ENCODE measurements around the gene THG1L.

GRCh38 chr5:157756122-157756521 lies 24.9 kb downstream of the THG1L start:
- TF ChIP-seq SP1 (CRISPR knock-in tag; conservative IDR thresholded peaks at IDR 0.05) (no peak), USF1 (CRISPR knock-in tag; IDR thresholded peaks at IDR 0.05) (no peak), FOXP1 (CRISPR knock-in tag; IDR thresholded peaks at IDR 0.05; ENCODE audit: borderline replicate concordance) (no peak), ELF4 (CRISPR knock-in tag; IDR thresholded peaks at IDR 0.05; ENCODE audit: low read depth) (no peak), CTCF (IDR thresholded peaks at IDR 0.05) (no peak), NR1H2 (CRISPR knock-in tag; IDR thresholded peaks at IDR 0.05) (no peak), ZNF138 (CRISPR knock-in tag; conservative IDR thresholded peaks at IDR 0.05) (no peak)

Measured in WTC11 (cell line).